ENCODE measurements around the gene NOX1.

NOX1 gene

GRCh38 chrX:100874325-100874724 lies at the start of gene NOX1:
NOX1 (minus strand) TSS chrX:100874359; CDS start chrX:100874139, 220 bp downstream.
- no peak for DNase-seq (ENCODE audit: low read depth, low spot score)
- H3K9ac ChIP-seq (ENCODE audit: insufficient read length), result no peak within 1 kb of the TSS
- no peak within 1 kb of the TSS for H3K4me3 ChIP-seq
- TF ChIP-seq POLR2AphosphoS5 (IDR thresholded peaks at IDR 0.05; ENCODE audit: borderline replicate concordance, low read depth, low read length), result no peak
- TF ChIP-seq EZH2 (IDR thresholded peaks at IDR 0.05), result no peak
- no peak for TF ChIP-seq FOXP2 (optimal IDR thresholded peaks at IDR 0.05; ENCODE audit: control extremely low read depth, extremely low read length, insufficient read depth)
- no peaks in the 10 kb centered on the region for H3K36me3 ChIP-seq (ENCODE audit: insufficient read depth, low read length)
- H3K9me3 ChIP-seq (ENCODE audit: low read depth, low read length), result no peaks in the 10 kb centered on the region
- no peak within 1 kb of the TSS for H3K27ac ChIP-seq

- no peak for TF ChIP-seq POLR2AphosphoS5 (IDR thresholded peaks at IDR 0.05; ENCODE audit: borderline replicate concordance, low read depth, low read length)
- no peak for TF ChIP-seq FOXP2 (optimal IDR thresholded peaks at IDR 0.05; ENCODE audit: control extremely low read depth, extremely low read length, insufficient read depth)
- Histone ChIP-seq H3K27ac (no peak overlapping the region), H3K9ac (ENCODE audit: insufficient read length) (no peak overlapping the region), H3K9me3 (ENCODE audit: low read depth, low read length) (no peaks in the 10 kb centered on the region), H3K4me3 (no peak overlapping the region), H3K36me3 (ENCODE audit: insufficient read depth, low read length) (no peaks in the 10 kb centered on the region)
- DNase-seq (ENCODE audit: low read depth, low spot score), result no peak
Observed at GRCh38 chrX:100915562-100915961, 41.4 kb upstream of the NOX1 start.

DNA sequence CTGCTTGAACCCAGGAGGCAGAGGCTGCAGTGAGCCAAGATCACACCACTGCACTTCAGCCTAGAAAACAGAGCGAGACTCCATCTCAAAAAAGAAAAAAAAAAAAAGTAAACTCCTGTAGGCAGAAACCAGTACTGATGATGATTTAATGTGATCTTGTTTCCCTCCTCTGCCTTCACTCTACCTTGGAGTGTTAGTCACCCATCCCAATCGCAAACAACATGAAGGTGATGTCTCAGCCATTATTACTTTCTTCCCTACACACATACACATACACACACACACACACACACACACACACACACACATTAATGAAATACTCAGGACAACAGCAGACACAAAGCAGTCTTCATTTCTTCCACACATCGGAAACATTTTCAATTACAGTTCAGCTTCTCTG lies 39.0 kb upstream of the NOX1 start:
- Histone ChIP-seq H3K4me3 (no peak overlapping the region), H3K9me3 (ENCODE audit: low read depth, low read length) (no peaks in the 10 kb centered on the region), H3K27ac (no peak overlapping the region), H3K9ac (ENCODE audit: insufficient read length) (no peak overlapping the region), H3K36me3 (ENCODE audit: insufficient read depth, low read length) (no peaks in the 10 kb centered on the region)
- TF ChIP-seq EZH2 (IDR thresholded peaks at IDR 0.05), result no peak
- TF ChIP-seq POLR2AphosphoS5 (IDR thresholded peaks at IDR 0.05; ENCODE audit: borderline replicate concordance, low read depth, low read length), result no peak
- TF ChIP-seq FOXP2 (optimal IDR thresholded peaks at IDR 0.05; ENCODE audit: control extremely low read depth, extremely low read length, insufficient read depth), result no peak
- DNase-seq (ENCODE audit: low read depth, low spot score), result no peak

DNA sequence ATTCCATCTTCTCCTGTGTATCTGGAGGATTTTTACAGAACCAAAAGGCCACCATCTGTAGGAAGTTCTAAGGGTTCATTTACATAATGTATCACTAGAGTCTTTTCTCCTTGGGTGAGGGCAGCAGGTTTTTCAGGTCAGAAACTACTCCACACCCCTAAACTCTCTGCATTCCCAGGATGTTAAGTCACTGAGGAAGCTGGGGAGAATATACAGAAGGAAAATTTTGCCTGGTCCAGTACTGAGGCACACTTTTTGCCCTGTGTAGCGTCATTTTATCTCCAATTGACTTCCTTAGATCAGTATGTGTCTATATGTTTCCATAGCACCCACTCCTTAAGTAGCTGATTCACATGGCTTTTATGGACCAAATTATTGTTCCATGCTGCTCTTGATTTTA lies 37.6 kb upstream of the NOX1 start:
- no peak for TF ChIP-seq EZH2 (IDR thresholded peaks at IDR 0.05)
- TF ChIP-seq FOXP2 (optimal IDR thresholded peaks at IDR 0.05; ENCODE audit: control extremely low read depth, extremely low read length, insufficient read depth), result no peak
- no peak for TF ChIP-seq POLR2AphosphoS5 (IDR thresholded peaks at IDR 0.05; ENCODE audit: borderline replicate concordance, low read depth, low read length)
- Histone ChIP-seq H3K36me3 (ENCODE audit: insufficient read depth, low read length) (no peaks in the 10 kb centered on the region), H3K9ac (ENCODE audit: insufficient read length) (no peak overlapping the region), H3K4me3 (no peak overlapping the region), H3K9me3 (ENCODE audit: low read depth, low read length) (no peaks in the 10 kb centered on the region), H3K27ac (no peak overlapping the region)
- no peak for DNase-seq (ENCODE audit: low read depth, low spot score)

GRCh38 chrX:100905620-100906019 lies 31.5 kb upstream of the NOX1 start:
- H3K9ac ChIP-seq (ENCODE audit: insufficient read length), result no peak overlapping the region
- H3K36me3 ChIP-seq (ENCODE audit: insufficient read depth, low read length), result no peaks in the 10 kb centered on the region
- no peak overlapping the region for H3K27ac ChIP-seq
- no peak overlapping the region for H3K4me3 ChIP-seq
- no peak for DNase-seq (ENCODE audit: low read depth, low spot score)
- no peak for TF ChIP-seq POLR2AphosphoS5 (IDR thresholded peaks at IDR 0.05; ENCODE audit: borderline replicate concordance, low read depth, low read length)
- no peak for TF ChIP-seq FOXP2 (optimal IDR thresholded peaks at IDR 0.05; ENCODE audit: control extremely low read depth, extremely low read length, insufficient read depth)
- TF ChIP-seq EZH2 (IDR thresholded peaks at IDR 0.05), result no peak
- H3K9me3 ChIP-seq (ENCODE audit: low read depth, low read length), result no peaks in the 10 kb centered on the region

- no peak overlapping the region for H3K4me3 ChIP-seq
- no peak for DNase-seq (ENCODE audit: low read depth, low spot score)
- no peak overlapping the region for H3K9ac ChIP-seq (ENCODE audit: insufficient read length)
- no peak overlapping the region for H3K27ac ChIP-seq
- no peaks in the 10 kb centered on the region for H3K9me3 ChIP-seq (ENCODE audit: low read depth, low read length)
- no peak for TF ChIP-seq EZH2 (IDR thresholded peaks at IDR 0.05)
- no peak for TF ChIP-seq FOXP2 (optimal IDR thresholded peaks at IDR 0.05; ENCODE audit: control extremely low read depth, extremely low read length, insufficient read depth)
- TF ChIP-seq POLR2AphosphoS5 (IDR thresholded peaks at IDR 0.05; ENCODE audit: borderline replicate concordance, low read depth, low read length), result no peak
- H3K36me3 ChIP-seq (ENCODE audit: insufficient read depth, low read length), result no peaks in the 10 kb centered on the region
Observed at GRCh38 chrX:100904433-100904832, 30.3 kb upstream of the NOX1 start.

DNA sequence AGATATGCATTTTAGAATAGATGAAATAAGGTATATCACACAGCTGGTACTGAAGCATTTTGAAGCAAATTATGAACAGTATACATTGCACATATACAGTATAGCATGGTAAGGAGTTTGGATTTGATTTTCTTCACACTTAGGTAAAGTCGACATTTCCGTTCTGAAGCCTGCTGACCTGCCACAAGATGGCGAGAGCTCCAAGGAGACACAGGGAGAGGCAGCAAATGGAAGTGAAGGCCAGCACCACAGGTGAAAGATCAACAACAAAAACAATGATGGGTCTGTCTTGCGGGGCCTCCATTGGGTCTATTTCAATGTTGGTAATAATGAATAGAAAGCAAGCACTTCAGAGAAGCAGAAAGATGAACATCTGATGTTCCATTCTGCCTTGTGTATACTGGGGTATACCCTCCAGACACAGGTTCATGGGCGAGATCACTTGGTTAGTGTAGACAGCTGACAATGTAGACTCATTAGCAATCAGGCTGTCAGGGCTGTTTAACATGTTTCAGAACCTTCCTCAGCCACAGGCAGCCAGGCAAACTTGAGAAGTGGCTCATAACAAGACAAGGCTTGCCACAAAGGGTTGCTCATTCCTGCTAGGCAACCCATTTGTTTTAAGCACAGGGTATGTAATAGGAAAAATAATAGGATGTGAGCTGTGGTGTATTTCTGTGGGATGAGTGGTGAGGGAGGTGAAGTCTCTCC lies 21.4 kb upstream of the NOX1 start:
- TF ChIP-seq FOXP2 (optimal IDR thresholded peaks at IDR 0.05; ENCODE audit: control extremely low read depth, extremely low read length, insufficient read depth) (no peak), POLR2AphosphoS5 (IDR thresholded peaks at IDR 0.05; ENCODE audit: borderline replicate concordance, low read depth, low read length) (no peak), EZH2 (IDR thresholded peaks at IDR 0.05) (no peak)

DNA sequence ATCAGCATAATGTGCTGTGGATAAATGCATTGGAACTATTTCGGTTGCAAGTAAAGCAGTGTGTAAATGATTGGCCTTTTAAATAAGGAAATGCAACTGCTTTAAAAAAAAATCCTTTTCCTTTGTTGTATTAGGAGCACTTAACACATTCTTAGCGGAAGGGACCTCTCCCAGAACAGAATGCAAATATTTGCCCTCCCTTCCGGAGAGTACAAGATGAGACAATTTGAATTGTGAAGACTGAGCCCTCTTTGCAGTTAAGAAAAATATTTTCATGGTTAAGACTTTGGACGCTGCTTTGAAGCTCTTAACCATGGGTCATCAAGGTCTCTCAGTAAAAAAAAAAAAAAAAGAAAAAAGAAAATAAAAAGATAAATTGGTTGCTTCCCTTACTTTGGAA lies 9.5 kb upstream of the NOX1 start:
- no peaks in the 10 kb centered on the region for H3K36me3 ChIP-seq (ENCODE audit: insufficient read depth, low read length)
- no peak overlapping the region for H3K27ac ChIP-seq
- DNase-seq (ENCODE audit: low read depth, low spot score), result no peak
- TF ChIP-seq EZH2 (IDR thresholded peaks at IDR 0.05) (no peak), FOXP2 (optimal IDR thresholded peaks at IDR 0.05; ENCODE audit: control extremely low read depth, extremely low read length, insufficient read depth) (no peak), POLR2AphosphoS5 (IDR thresholded peaks at IDR 0.05; ENCODE audit: borderline replicate concordance, low read depth, low read length) (no peak)
- H3K9ac ChIP-seq (ENCODE audit: insufficient read length), result no peak overlapping the region
- no peak overlapping the region for H3K4me3 ChIP-seq
- H3K9me3 ChIP-seq (ENCODE audit: low read depth, low read length), result no peaks in the 10 kb centered on the region

More for the DNA sequence above, 21.4 kb upstream of the NOX1 start:
- Histone ChIP-seq H3K27ac (no peak overlapping the region), H3K4me3 (no peak overlapping the region), H3K9ac (ENCODE audit: insufficient read length) (no peak overlapping the region), H3K36me3 (ENCODE audit: insufficient read depth, low read length) (no peaks in the 10 kb centered on the region), H3K9me3 (ENCODE audit: low read depth, low read length) (no peaks in the 10 kb centered on the region)
- no peak for DNase-seq (ENCODE audit: low read depth, low spot score)

- Histone ChIP-seq H3K4me3 (no peak overlapping the region), H3K27ac (no peak overlapping the region), H3K9me3 (ENCODE audit: low read depth, low read length) (no peaks in the 10 kb centered on the region), H3K9ac (ENCODE audit: insufficient read length) (no peak overlapping the region), H3K36me3 (ENCODE audit: insufficient read depth, low read length) (no peaks in the 10 kb centered on the region)
- DNase-seq (ENCODE audit: low read depth, low spot score), result no peak
- no peak for TF ChIP-seq POLR2AphosphoS5 (IDR thresholded peaks at IDR 0.05; ENCODE audit: borderline replicate concordance, low read depth, low read length)
- TF ChIP-seq EZH2 (IDR thresholded peaks at IDR 0.05), result no peak
- no peak for TF ChIP-seq FOXP2 (optimal IDR thresholded peaks at IDR 0.05; ENCODE audit: control extremely low read depth, extremely low read length, insufficient read depth)
Observed at GRCh38 chrX:100880368-100880767, 6.2 kb upstream of the NOX1 start.
